Cerebellar nuclear complex (tissue), 1 donor: Measurements from ENCODE around the gene WNT8B.

Experiments used
- DNase-seq, 2 experiments: peaks; one replicate each; lab custom pipeline; 2025; lab: John Stamatoyannopoulos, UW

Gene WNT8B

GRCh38 chr10:100483876-100484666 lies 21.3 kb downstream of the WNT8B start:
- no peak for DNase-seq

GRCh38 chr10:100485366-100485765 lies 22.6 kb downstream of the WNT8B start:
- DNase-seq = no peak

- DNase-seq = no peak
These were observed 23.1 kb downstream of the WNT8B start for GRCh38 chr10:100485801-100486495.

GRCh38 chr10:100487529-100487928 lies 24.7 kb downstream of the WNT8B start:
- no peak for DNase-seq

GRCh38 chr10:100489396-100489795 lies 26.6 kb downstream of the WNT8B start:
- DNase-seq = no peak

GRCh38 chr10:100490531-100490930 lies 27.7 kb downstream of the WNT8B start:
- DNase-seq = no peak

GRCh38 chr10:100496567-100496966 lies 33.8 kb downstream of the WNT8B start:
- no peak for DNase-seq

- no peak for DNase-seq
These were observed 35.2 kb downstream of the WNT8B start for GRCh38 chr10:100498059-100498458.

- DNase-seq = no peak
These were observed 38.6 kb downstream of the WNT8B start for GRCh38 chr10:100501423-100501822.

- no peak for DNase-seq
These were observed 40.2 kb downstream of the WNT8B start for GRCh38 chr10:100502926-100503494.

GRCh38 chr10:100504096-100504495 lies 41.3 kb downstream of the WNT8B start:
- DNase-seq = no peak

GRCh38 chr10:100505164-100505563 lies 42.4 kb downstream of the WNT8B start:
- no peak for DNase-seq

- DNase-seq = no peak
These were observed 44.0 kb downstream of the WNT8B start for GRCh38 chr10:100506596-100507356.

GRCh38 chr10:100507357-100507732 lies 44.5 kb downstream of the WNT8B start:
- DNase-seq = no peak

- DNase-seq = no peak
These were observed 45.5 kb downstream of the WNT8B start for GRCh38 chr10:100508266-100508665.

GRCh38 chr10:100508691-100509150 lies 45.9 kb downstream of the WNT8B start:
- no peak for DNase-seq

- DNase-seq = no peak
These were observed 46.5 kb downstream of the WNT8B start for GRCh38 chr10:100509241-100509840.

- no peak for DNase-seq
These were observed 47.9 kb downstream of the WNT8B start for GRCh38 chr10:100510533-100511308.

- no peak for DNase-seq
These were observed 52.8 kb downstream of the WNT8B start for GRCh38 chr10:100515612-100516011.

GRCh38 chr10:100516847-100517246 lies 54.0 kb downstream of the WNT8B start:
- no peak for DNase-seq

GRCh38 chr10:100518761-100519241 lies 56.0 kb downstream of the WNT8B start:
- peak in 1 of 2 experiments; percentile 38 for DNase-seq
